ENCODE results near the gene ANKRD36C. TPM values are rescaled to one million over a fixed set of nuclear protein-coding genes. Genes with fewer than 3 reads are reported as not detected.
"Not testable (repeated sequence)": the region's sequence is repeated elsewhere in the genome, so short reads cannot be mapped to it uniquely, and the experiment has no call there.

The ANKRD36C gene
- polyA plus RNA-seq, 3 donors = 12.0 to 16.4 (median 12.4) TPM

DNA sequence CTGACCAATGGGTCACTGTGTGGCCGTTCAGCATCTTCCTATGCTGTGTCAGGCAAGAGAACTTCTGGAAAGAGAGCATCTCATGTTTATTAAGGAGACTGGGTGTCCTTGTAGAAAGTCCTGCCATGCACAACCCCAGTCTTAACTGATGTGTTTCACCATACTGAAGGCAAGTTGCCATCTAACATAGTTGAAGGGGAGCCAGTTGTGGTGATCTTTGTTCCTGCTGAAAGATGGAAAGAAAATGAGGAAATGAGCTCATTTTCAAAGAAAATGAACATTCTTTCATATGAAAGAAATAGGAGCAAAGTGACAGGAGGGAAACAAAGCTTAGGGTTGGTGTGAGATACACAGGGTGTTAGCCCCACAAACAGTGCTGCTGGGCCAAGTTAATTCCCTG is 178.3 kb downstream of the ANKRD36C start:
- not testable (repeated sequence) for DNase-seq (ENCODE audit: low read depth in 3 of 3, low spot score in 2 of 3)

DNA sequence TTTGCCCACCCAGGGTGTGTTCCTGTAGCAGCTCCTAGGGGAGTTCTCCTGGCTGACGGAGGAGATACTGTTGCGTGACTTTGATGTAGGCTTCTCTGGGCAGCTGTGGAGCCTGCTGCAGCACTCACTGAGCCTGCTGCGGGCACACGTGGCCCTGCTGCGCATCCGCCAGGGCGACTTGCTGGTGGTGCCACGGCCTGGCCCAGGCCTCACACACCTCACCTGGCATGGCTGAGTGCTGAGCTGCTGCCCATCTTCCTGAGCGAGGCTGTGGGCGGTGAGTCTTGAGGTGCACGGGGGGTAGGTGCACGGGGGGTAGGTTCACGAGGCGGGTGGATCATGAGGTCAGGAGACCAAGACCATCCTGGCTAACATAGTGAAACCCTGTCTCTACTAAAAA is 191.7 kb downstream of the ANKRD36C start:
- no peak for DNase-seq (ENCODE audit: low read depth in 3 of 3, low spot score in 2 of 3)

- DNase-seq (ENCODE audit: low read depth in 3 of 3, low spot score in 2 of 3) = not testable (repeated sequence)
Observed at GRCh38 chr2:95799147-95799889, 192.3 kb downstream of the ANKRD36C start.

- not testable (repeated sequence) for DNase-seq (ENCODE audit: low read depth in 3 of 3, low spot score in 2 of 3)
Observed at GRCh38 chr2:95796249-95797099, 195.2 kb downstream of the ANKRD36C start.

DNA sequence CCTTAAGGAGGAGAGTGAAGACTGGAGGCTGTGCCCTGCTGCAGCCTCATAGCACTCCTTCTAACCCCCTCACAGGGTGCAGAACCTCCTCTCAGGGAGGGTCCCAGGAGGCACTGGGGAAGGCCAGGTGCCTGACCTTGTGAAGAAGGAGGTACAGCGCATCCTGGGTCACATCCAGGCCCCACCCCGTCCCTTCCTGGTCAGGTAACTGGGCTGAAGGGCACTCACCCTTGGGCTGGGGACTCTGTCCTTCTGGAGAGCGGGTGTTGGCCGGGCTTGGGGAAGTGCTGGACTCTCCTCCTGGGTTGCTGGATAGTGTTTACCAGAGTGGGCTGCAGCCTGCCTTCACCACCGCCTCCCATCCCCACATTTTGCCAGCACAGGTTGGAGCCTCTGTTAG is 197.7 kb downstream of the ANKRD36C start:
- DNase-seq (ENCODE audit: low read depth in 3 of 3, low spot score in 2 of 3) = not testable (repeated sequence)

- not testable (repeated sequence) for DNase-seq (ENCODE audit: low read depth in 3 of 3, low spot score in 2 of 3)
Observed at GRCh38 chr2:95790180-95790579, 201.4 kb downstream of the ANKRD36C start.

DNA sequence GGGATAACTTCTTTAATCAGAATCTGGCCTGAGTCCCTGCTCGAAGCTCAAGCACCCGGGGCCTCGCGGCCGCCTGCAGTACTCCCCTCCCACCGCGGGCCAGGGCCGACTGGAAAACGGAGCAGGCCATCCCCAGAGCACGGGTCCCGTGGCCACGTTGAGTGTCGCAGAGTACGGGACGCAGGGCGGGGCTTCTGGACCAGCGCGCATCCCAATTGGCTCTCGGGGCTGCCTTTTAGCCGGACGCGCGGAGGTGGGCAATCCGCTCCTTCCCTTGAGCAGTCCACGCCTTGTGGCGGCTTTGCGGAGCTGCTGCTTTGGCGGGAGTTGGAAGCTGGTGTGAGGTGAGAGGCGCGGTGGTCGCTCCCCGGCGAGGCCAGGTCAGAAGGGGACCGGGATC is 202.2 kb downstream of the ANKRD36C start:
- not testable (repeated sequence) for DNase-seq (ENCODE audit: low read depth in 3 of 3, low spot score in 2 of 3)

GRCh38 chr2:95788642-95789041 is 203.0 kb downstream of the ANKRD36C start:
- DNase-seq (ENCODE audit: low read depth in 3 of 3, low spot score in 2 of 3) = not testable (repeated sequence)

Other genes starting within 250 kb of the ANKRD36C start
- 1 to 10 TPM; 2.3 to 4.2 (median 3.3) TPM for gene GPAT2, start 43.1 kb upstream of the ANKRD36C start, polyA plus RNA-seq (ENCODE audit: insufficient read length in 3 of 3)
- gene ADRA2B, start 124.7 kb upstream of the ANKRD36C start, polyA plus RNA-seq (ENCODE audit: insufficient read length in 3 of 3) = 1 to 10 TPM; 2.5 to 5.3 (median 3.8) TPM
- gene ASTL, start 146.7 kb upstream of the ANKRD36C start, polyA plus RNA-seq (ENCODE audit: insufficient read length in 3 of 3) = under 1 TPM in 1 of 3 donors, not detected in 2; 0.17 TPM
- gene DUSP2, start 153.6 kb upstream of the ANKRD36C start, polyA plus RNA-seq (ENCODE audit: insufficient read length in 3 of 3) = 1 to 10 TPM; 2.0 to 3.2 (median 2.8) TPM
- gene STARD7, start 217.0 kb upstream of the ANKRD36C start, polyA plus RNA-seq (ENCODE audit: insufficient read length in 3 of 3) = 100 to 1,000 TPM; 141 to 150 (median 149) TPM